ENCODE results near the gene KCNH6.

DNA sequence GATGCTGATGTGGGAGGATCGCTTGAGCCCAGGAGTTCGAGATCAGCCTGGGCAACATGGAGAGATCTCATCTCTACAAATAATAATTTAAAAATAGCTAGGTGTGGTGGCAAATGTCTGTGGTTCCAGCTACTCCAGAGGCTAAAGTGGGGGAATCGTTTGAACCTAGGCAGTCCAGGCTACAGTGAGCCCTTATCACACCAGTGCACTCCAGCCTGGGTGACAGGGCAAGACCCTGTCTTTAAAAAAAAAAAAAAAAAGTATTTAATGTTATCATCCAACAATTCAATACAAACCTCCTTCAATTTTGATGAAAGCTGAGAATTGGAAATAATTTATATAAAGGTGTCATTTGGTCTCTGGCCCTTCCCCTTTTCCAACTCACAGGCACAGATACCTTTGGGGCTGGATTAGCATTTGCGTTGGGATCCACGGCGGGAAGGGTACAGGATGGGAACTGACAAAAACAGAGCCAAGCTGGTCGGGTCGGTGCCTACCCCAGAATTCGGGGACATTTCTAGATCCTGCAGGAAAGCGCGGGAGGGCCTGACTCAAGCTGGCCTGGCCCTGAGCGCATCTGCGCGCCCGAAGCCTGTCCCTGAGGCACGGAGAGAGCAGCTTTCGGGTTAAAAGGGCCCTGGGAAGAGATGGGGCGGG lies 26.3 kb downstream of the KCNH6 start:
- TF ChIP-seq, protein P1, sequence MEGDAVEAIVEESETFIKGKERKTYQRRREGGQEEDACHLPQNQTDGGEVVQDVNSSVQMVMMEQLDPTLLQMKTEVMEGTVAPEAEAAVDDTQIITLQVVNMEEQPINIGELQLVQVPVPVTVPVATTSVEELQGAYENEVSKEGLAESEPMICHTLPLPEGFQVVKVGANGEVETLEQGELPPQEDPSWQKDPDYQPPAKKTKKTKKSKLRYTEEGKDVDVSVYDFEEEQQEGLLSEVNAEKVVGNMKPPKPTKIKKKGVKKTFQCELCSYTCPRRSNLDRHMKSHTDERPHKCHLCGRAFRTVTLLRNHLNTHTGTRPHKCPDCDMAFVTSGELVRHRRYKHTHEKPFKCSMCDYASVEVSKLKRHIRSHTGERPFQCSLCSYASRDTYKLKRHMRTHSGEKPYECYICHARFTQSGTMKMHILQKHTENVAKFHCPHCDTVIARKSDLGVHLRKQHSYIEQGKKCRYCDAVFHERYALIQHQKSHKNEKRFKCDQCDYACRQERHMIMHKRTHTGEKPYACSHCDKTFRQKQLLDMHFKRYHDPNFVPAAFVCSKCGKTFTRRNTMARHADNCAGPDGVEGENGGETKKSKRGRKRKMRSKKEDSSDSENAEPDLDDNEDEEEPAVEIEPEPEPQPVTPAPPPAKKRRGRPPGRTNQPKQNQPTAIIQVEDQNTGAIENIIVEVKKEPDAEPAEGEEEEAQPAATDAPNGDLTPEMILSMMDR (IDR thresholded peaks at IDR 0.05) = no peak
- TF ChIP-seq POLR2A (IDR thresholded peaks at IDR 0.05) = no peak

Measured in body of pancreas (tissue), 4 donors.